ENCODE measurements around the gene LRP5.

- no peak for TF ChIP-seq EZH2 (IDR thresholded peaks at IDR 0.05; ENCODE audit: borderline replicate concordance, low read depth, low read length, poor library complexity, severe bottlenecking)
- TF ChIP-seq, protein P1, sequence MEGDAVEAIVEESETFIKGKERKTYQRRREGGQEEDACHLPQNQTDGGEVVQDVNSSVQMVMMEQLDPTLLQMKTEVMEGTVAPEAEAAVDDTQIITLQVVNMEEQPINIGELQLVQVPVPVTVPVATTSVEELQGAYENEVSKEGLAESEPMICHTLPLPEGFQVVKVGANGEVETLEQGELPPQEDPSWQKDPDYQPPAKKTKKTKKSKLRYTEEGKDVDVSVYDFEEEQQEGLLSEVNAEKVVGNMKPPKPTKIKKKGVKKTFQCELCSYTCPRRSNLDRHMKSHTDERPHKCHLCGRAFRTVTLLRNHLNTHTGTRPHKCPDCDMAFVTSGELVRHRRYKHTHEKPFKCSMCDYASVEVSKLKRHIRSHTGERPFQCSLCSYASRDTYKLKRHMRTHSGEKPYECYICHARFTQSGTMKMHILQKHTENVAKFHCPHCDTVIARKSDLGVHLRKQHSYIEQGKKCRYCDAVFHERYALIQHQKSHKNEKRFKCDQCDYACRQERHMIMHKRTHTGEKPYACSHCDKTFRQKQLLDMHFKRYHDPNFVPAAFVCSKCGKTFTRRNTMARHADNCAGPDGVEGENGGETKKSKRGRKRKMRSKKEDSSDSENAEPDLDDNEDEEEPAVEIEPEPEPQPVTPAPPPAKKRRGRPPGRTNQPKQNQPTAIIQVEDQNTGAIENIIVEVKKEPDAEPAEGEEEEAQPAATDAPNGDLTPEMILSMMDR (conservative IDR thresholded peaks at IDR 0.05; ENCODE audit: low read depth, low read length), result no peak
Observed at GRCh38 chr11:68437927-68438657, 125.7 kb downstream of the LRP5 start.
